DMS53 (cell line): Measurements from ENCODE around the gene CRAT.

Experiments
- DNase-seq: peaks from one replicate; lab custom pipeline; 2025; lab: John Stamatoyannopoulos, UW

CRAT gene

DNA sequence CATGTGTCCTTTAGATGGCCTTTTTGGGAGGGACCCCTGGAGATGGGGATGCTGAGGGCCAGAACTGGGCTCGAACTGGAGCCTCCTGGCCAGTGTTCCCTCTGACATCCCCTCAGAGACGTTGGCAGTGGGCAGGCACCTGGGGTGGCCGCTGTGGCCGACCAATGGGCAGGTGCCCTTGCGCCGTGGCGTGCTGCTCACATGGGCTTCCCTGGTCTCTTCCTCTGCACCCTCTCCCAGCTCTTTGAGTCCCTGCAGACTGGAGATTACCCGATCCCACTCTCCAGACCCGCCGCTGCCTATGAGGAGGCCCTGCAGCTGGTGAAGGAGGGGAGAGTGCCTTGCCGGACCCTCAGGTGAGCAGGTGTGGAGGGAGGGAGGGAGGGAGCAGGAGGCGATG is 49.6 kb downstream of the CRAT start:
- DNase-seq = no peak

DNA sequence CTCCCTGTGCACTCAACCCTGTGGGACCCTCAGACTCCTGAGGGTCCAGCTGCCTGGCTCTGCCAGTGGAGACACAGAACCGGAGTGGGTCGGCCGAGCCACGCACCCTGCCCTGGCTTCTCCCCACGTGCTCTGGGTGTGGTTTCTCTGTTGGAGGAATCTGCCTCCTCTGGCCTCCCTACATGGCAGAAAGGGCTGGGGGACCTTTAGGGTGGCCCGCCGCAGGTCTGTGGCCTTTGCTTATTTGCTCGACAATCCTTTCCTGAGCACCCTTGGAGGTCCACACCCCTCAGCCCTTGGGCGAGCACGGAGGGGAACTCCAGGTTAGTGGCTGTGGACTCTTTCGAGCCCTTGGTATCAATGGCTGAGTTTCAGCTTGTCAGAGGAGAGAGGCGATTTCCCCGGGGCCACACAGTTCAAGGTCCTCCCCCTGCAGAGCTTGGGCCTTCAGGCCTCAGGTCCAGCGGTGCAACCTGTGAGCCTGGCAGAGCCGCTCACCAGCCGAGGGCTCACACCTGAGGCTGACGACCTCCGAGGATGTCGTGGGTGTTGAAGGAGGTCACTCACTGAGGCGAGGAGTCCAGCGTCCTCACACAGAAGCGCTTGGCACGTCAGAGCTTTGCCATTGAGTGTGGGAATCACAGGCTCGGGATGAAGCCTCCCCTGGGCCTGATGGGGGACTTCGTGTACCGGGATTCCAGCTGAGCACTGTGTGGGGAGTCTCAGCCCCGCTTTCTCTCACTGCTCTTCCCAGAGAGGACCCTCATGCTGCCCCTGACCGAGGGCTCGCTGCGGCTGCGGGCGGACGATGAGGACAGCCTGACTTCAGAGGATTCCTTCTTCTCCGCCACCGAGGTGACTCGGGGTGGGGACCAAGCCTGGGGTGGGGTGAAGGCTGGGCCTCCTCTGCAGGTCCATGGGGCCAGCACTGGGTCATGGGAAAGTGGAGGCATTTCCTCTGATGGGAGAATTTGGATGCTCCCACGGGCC is 50.5 kb downstream of the CRAT start:
- DNase-seq = no peak

DNA sequence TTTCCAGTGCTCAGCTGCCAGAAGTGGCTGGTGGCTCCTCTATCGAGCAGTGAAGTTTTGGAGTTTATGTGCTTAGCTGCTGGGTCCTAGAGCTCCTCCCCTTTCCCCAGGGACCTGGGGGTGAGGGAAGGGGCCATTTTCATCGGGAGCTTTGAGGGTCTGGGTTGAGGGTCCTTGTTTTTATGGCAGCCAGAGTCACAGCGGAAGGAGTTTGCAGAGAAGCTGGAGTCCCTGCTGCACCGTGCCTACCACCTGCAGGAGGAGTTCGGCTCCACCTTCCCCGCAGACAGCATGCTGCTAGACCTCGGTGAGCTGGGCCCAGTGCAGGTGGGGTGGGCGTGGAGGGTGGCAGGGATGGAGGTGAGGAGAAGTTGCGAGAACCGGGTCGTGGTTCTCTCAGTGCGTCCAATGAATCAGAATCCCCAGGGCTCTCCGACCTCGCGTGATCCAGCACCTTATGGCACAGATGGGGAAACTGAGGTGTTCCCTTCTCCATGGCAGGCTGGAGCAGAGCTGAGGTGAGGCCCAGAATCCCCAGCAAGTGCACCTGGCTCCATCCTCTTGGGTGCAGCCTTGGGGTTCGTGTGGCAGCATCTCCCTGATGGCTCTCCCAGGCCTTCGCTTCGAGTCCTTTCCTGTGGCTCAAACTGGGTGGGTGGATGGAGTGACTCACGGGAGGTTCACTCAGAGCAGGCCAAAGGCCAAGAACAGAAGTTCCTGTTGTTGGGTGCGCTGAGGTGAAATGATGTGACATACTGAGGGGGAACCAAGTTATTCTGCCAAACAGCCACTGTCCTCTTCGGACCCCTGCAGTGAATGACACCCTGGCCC is 51.4 kb downstream of the CRAT start:
- DNase-seq = no peak

DNA sequence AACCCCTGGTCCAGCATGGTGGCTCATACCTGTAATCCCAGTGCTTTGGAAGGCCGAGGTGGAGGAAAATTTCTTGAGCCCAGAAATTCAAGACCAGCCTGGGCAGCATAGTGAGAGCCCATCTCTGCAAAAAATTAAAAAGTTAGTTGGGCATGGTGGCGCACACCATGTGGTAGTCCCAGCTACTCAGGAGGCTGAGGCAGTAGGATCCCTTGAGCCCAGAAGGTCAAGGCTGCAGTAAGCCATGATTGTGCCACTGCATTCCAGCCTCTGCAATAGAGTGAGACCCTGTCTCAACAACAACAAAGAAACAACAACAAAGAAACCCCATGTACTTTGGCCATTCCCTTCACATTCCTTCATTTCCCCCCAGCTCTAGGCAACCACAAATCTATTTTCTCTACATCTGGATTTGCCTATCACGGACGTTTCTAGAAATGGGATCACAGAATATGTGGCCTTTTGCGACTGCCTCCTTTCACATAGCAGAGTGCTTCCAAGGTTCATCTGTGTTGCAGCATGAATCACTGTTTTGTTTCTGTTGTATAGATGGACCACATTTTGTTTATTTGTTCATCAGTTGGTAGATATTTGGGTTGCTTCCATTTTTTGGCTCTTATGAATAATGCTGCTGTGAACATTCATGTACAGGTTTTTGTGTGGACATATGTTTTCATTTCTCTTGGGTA is 56.3 kb downstream of the CRAT start:
- no peak for DNase-seq

DNA sequence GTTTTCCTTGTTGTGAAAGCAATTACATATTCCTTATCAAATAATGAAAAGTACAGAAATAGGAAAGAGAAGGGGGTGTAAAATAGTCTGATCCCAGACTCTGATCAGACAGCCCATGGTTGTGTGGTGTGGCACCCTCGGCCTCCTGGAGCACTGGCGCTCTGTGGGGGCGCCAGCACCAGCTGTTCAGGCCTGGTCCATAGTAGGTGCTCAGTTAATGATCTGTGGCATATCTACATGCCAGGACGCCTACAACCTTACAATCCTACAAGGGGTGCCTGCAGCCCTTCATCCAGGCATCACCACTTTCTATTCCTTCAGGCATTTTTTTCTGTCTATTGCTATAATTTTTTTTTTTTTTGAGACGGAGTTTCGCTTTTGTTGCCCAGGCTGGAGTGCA is 57.6 kb downstream of the CRAT start:
- DNase-seq = no peak

DNA sequence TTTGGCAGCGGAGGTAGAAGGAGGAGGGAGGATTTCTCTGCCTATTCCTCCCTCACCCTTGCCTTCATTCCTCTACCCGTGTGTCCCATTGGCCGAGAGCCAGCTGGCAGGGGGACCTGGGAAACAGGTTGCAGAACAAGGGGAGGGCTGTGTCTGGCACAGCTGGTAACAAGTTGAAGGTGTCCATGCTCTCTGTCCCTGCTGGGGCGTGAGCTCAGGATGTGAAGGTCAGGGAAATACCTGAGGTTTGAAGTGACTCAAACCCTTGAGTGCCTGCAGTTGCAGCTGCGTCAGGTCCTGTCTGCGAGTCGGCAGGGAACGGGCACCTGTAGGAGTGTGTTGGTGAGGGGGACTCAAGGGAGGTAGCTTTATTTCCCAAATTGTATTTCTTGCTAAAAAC is 58.0 kb downstream of the CRAT start:
- peak; percentile 82 for DNase-seq
